GM12801 (cell line): ENCODE measurements around the gene LMNA.

Source experiments
- TF ChIP-seq, protein P1 (sequence below): IDR thresholded peaks from one replicate; pipeline ENCODE4 v1.5.1; 2011; ENCODE audit warnings: control low read depth; ENCODE audit not compliant: insufficient read length; ENCODE audit errors: extremely low read depth

The LMNA gene

DNA sequence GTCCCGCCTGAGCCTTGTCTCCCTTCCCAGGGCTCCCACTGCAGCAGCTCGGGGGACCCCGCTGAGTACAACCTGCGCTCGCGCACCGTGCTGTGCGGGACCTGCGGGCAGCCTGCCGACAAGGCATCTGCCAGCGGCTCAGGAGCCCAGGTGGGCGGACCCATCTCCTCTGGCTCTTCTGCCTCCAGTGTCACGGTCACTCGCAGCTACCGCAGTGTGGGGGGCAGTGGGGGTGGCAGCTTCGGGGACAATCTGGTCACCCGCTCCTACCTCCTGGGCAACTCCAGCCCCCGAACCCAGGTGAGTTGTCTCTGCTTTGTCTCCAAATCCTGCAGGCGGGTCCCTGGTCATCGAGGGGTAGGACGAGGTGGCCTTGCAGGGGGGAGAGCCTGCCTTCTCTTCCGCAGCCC lies 24.0 kb downstream of the LMNA start:
- TF ChIP-seq, protein P1, sequence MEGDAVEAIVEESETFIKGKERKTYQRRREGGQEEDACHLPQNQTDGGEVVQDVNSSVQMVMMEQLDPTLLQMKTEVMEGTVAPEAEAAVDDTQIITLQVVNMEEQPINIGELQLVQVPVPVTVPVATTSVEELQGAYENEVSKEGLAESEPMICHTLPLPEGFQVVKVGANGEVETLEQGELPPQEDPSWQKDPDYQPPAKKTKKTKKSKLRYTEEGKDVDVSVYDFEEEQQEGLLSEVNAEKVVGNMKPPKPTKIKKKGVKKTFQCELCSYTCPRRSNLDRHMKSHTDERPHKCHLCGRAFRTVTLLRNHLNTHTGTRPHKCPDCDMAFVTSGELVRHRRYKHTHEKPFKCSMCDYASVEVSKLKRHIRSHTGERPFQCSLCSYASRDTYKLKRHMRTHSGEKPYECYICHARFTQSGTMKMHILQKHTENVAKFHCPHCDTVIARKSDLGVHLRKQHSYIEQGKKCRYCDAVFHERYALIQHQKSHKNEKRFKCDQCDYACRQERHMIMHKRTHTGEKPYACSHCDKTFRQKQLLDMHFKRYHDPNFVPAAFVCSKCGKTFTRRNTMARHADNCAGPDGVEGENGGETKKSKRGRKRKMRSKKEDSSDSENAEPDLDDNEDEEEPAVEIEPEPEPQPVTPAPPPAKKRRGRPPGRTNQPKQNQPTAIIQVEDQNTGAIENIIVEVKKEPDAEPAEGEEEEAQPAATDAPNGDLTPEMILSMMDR: no peak

DNA sequence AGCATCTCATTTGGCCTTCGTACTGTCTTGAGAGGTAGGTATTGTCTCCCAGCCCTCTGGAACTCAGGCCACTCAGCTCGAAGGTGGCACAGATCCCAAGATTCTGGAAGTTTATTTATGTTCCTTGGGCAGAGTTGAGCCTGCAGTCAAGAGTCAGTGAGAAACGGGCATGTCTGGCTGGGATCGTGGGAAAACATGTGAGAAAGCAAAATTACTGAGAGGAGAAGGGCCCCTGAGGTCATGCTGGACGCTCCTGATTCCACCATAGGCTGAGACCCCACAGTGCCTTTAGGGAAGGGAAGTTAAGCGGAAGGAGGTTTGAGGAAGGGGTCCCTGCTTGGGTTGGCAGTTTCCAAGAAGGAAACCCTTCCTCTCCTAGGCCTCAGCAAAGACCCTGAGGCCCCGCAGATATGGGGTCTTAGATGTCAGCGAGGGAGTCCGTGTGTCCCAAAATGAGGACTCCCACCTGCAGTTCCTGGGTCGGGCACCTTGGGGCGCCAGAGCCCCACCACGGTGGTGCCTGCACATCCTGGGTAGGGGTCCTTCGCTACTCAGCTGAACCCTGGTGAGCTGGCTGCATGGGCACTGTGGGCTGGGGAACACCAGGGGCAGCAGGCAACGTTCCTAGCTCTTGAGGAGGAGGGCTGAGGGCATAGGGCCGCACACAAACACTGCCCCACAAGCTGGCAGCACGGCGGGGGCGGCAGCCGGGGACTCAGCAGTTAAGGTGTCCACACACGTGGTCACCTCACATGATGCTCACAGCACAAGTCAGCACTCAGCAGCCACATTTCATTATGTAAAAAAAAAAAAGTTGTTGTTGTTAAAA lies 26.6 kb downstream of the LMNA start:
- TF ChIP-seq, protein P1: no peak

DNA sequence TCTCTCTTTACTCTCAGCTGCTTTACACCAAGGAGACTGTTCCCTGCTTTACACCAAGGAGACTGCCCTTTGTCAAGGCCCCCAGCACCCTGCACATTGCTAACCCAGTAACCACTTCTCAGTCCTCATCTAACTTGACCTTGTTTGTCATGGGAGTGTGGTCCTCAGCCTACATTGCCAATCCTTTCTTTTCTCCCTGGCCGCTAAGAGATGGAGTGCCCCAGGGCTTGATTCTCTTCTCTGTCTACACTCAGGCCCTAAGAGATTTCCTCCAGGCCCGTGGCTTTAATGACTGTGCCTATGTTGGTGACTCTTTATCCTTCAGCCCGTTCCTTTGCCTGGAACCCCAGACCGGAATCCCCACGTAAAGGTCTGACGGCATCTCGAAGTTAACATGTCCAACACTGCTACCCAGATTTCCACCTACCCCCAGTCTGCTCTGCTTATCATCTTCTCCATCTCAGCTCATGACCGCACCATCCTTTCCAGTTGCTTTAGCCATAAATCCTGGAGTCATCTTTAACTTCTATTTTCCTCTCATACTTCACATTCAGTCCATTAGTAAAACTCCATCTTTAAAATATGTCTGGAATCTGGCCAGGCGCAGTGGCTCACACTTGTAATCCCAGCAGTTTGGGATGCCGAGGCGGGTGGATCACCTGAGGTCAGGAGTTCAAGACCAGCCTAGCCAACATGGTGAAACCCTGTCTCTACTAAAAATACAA lies 29.4 kb downstream of the LMNA start:
- TF ChIP-seq, protein P1: no peak

DNA sequence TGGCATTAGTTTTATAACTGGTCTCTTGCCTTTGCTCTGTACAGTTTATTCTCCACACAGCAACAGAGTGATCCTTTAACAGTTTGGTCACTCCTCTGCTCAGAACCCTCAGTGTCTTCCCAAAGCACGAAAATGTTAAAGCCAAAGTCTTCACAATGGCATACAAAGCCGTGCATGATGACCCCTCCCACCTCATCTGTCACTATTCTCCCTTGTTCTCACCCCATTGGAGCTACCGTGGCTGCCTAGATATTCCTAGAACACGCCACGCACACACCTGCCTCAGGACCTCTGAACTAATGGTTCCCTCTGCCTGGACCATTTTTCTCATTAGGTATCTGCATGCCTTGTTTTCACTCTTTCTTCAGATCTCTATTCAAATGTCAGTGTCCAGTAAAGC lies 30.2 kb downstream of the LMNA start:
- TF ChIP-seq, protein P1: no peak

DNA sequence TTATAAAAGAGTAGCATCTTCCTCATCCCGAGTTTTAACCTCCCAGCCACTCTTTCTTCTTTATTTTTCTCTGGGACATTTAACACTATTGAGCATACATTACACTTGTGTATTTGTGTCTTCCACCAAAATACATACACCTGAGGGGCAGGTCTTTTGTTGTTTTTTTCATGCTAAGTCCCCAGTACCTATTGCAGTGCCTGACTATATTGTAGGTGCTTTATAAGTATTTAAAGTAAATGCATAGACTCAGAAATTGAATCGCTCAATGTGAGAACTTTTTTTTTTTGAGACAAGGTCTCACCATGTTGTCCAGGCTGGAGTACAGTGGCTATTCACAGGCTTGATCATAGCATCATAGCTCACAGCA lies 31.1 kb downstream of the LMNA start:
- TF ChIP-seq, protein P1: no peak

DNA sequence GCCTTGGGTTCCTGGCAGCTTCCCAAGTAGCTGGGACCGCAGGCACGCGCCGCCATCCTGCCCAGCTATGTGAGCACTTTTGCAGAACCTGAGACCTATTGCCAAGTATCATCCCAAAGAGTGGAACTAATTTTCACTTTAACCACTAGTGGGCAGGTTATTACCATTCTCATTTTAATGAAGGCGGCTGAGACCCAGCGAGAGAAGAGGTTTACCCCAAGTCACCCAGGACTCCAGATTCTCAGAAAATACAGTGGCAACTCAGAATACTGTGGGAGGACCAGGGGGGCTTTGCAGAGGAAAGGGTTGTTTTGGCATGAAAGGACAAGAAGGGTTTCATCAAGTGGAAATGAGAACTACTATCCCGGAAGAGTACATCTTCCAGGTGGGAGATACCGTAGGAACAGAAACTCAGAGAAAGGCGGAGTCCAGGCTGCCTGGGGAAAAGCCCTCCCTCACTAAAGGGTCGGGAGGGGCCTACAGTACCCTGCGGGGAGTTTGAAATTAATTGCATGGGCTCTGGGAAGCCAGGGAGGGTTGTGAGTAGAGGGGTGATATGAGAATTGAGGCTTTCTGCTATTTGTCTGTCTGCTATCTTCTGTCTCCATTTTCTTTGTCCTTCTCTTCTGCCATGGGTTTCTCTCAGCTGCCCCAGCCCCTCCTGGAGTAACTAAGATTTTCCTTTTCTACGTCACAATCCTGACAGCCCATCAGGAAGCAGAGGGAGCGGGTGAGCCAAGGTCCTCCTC lies 31.7 kb downstream of the LMNA start:
- TF ChIP-seq, protein P1: peak; percentile 58

DNA sequence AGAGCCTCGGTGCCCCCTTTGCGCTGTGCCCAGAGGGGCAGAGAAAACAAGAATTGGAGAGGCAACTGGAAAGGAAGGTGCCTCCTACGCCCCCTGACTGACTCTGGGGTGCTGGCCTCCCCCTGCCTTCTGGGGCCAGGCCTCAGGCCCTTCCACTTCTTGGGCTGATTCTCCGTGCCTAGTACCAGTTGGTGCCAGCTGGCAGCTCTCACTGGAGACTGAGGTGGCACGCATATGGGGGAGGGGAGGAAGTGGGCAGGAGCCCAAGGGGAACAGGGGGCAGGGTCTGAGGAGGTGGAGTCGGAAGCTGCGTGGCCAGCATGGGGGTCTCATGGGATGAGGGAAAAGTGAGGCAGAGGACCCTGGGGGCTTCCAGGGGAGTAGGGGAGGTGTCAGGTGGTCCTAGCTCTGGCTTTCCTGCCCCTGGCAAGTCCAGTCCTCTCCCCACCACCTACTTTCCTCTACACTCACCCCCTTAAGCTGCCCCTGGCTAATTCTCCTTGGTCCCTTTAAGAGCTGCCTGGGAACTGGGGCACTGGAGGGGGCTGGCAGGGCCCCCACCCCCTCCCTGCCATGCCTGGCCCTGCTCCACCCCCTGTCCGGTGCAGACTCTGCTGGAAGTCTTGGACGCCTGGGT lies 32.4 kb downstream of the LMNA start:
- TF ChIP-seq, protein P1: no peak
